BE2C (cell line): ENCODE measurements around the gene FAXDC2.
"Not testable (repeated sequence)": the region's sequence is repeated elsewhere in the genome, so short reads cannot be mapped to it uniquely, and the experiment has no call there.

ENCODE experiments used
- DNase-seq: peaks from one replicate; pipeline ENCODE4 v3.0.0-alpha.2; 2020
- H3K27me3 ChIP-seq: fragments of 250-450 bp; sonication (Bioruptor Pico); 2 replicates; pipeline ENCODE4 v1.5.1; 2020; ENCODE audit warnings: mild to moderate bottlenecking
- H3K36me3 ChIP-seq: fragments of 250-450 bp; sonication (Bioruptor Pico); 2 replicates; pipeline ENCODE4 v1.5.1; 2020; ENCODE audit warnings: mild to moderate bottlenecking
- H3K4me1 ChIP-seq: fragments of 250-450 bp; sonication (Bioruptor Pico); 2 replicates; pipeline ENCODE4 v1.5.1; 2020
- H3K4me3 ChIP-seq: 2 replicates; pipeline ENCODE4 v1.5.1; 2011; ENCODE audit warnings: low read depth, low read length
- H3K9me3 ChIP-seq: fragments of 250-450 bp; sonication (Bioruptor Pico); 2 replicates; pipeline ENCODE4 v1.5.1; 2020
- CTCF ChIP-seq: IDR thresholded peaks from 2 replicates; pipeline ENCODE4 v1.5.1; 2012; ENCODE audit warnings: mild to moderate bottlenecking, low read depth, low read length

Gene FAXDC2

GRCh38 chr5:154837009-154837901 lies 13.1 kb downstream of the FAXDC2 start:
- no peak for TF ChIP-seq CTCF
- DNase-seq, result no peak
- H3K4me3 ChIP-seq, result no peak overlapping the region
- H3K36me3 ChIP-seq, result no peaks in the 10 kb centered on the region; the same call in 1 of the 2 replicates
- peaks cover 14% of the 10 kb centered on the region for H3K4me1 ChIP-seq
- no peaks in the 10 kb centered on the region for H3K27me3 ChIP-seq
- no peaks in the 10 kb centered on the region for H3K9me3 ChIP-seq

GRCh38 chr5:154836225-154836624 lies 14.2 kb downstream of the FAXDC2 start:
- H3K27me3 ChIP-seq, result no peaks in the 10 kb centered on the region
- no peak overlapping the region for H3K4me3 ChIP-seq
- DNase-seq, result no peak
- no peak for TF ChIP-seq CTCF
- H3K4me1 ChIP-seq, result peaks cover 14% of the 10 kb centered on the region
- no peaks in the 10 kb centered on the region for H3K9me3 ChIP-seq
- no peaks in the 10 kb centered on the region; the same call in 1 of the 2 replicates for H3K36me3 ChIP-seq

GRCh38 chr5:154835701-154836052 lies 14.7 kb downstream of the FAXDC2 start:
- not testable (repeated sequence) for H3K9me3 ChIP-seq, H3K36me3 ChIP-seq, DNase-seq, H3K27me3 ChIP-seq, H3K4me3 ChIP-seq
- peaks cover 14% of the 10 kb centered on the region for H3K4me1 ChIP-seq

GRCh38 chr5:154834053-154834452 lies 16.4 kb downstream of the FAXDC2 start:
- peaks cover 16% of the 10 kb centered on the region for H3K36me3 ChIP-seq
- no peak for DNase-seq
- TF ChIP-seq CTCF, result no peak
- no peaks in the 10 kb centered on the region for H3K27me3 ChIP-seq
- H3K9me3 ChIP-seq, result no peaks in the 10 kb centered on the region
- no peak overlapping the region for H3K4me3 ChIP-seq
- peaks cover 14% of the 10 kb centered on the region for H3K4me1 ChIP-seq

GRCh38 chr5:154832804-154833203 lies 17.6 kb downstream of the FAXDC2 start:
- H3K9me3 ChIP-seq, H3K4me3 ChIP-seq, DNase-seq, H3K27me3 ChIP-seq: not testable (repeated sequence)
- Histone ChIP-seq H3K36me3 (peaks cover 18% of the 10 kb centered on the region), H3K4me1 (peaks cover 14% of the 10 kb centered on the region)

GRCh38 chr5:154831451-154831850 lies 19.0 kb downstream of the FAXDC2 start:
- H3K36me3 ChIP-seq, result peaks cover 22% of the 10 kb centered on the region

More at GRCh38 chr5:154831451-154831850, 19.0 kb downstream of the FAXDC2 start:
- H3K9me3 ChIP-seq, result no peaks in the 10 kb centered on the region
- H3K4me3 ChIP-seq, result no peak overlapping the region
- TF ChIP-seq CTCF, result no peak
- H3K4me1 ChIP-seq, result peaks cover 14% of the 10 kb centered on the region
- DNase-seq, result no peak
- no peaks in the 10 kb centered on the region for H3K27me3 ChIP-seq
